Stimulated activated naive CD8-positive, alpha-beta T cell treated with anti-CD3 and anti-CD28 coated beads, Interleukin-15, Interleukin-2, amounts not matched to agents 100 ng/mL and 50 ng/mL, for 24 hours (primary cell): Measurements from ENCODE around the gene BCAP31.
A peak's percentile ranks its signal among the peaks of the same experiment; 100 is the strongest.
"Not testable (repeated sequence)": the region's sequence is repeated elsewhere in the genome, so short reads cannot be mapped to it uniquely, and the experiment has no call there.

Source experiments
- H3K27ac Mint-ChIP-seq: one replicate; pipeline ENCODE4 v1.8.0; 2021; ENCODE audit warnings: mild to moderate bottlenecking, mixed read lengths
- H3K27me3 Mint-ChIP-seq: one replicate; pipeline ENCODE4 v1.8.0; 2021; ENCODE audit warnings: mixed read lengths
- H3K36me3 Mint-ChIP-seq: one replicate; pipeline ENCODE4 v1.8.0; 2021; ENCODE audit warnings: low read depth, mixed read lengths
- H3K4me1 Mint-ChIP-seq: one replicate; pipeline ENCODE4 v1.8.0; 2021; ENCODE audit warnings: low read depth, mixed read lengths
- H3K4me3 Mint-ChIP-seq: one replicate; pipeline ENCODE4 v1.8.0; 2021; ENCODE audit warnings: mild to moderate bottlenecking, mixed read lengths
- H3K9me3 Mint-ChIP-seq: one replicate; pipeline ENCODE4 v1.8.0; 2021; ENCODE audit warnings: mixed read lengths

Gene BCAP31

GRCh38 chrX:153731117-153731844 is 7.1 kb upstream of the BCAP31 start:
- H3K4me3 Mint-ChIP-seq, result no peak overlapping the region
- H3K36me3 Mint-ChIP-seq, result no peaks in the 10 kb centered on the region
- no peaks in the 10 kb centered on the region for H3K27me3 Mint-ChIP-seq
- no peaks in the 10 kb centered on the region for H3K9me3 Mint-ChIP-seq
- H3K4me1 Mint-ChIP-seq, result peaks cover 40% of the 10 kb centered on the region
- H3K27ac Mint-ChIP-seq, result peak overlapping the region; percentile 63

GRCh38 chrX:153730115-153730514 is 5.9 kb upstream of the BCAP31 start:
- not testable (repeated sequence) for H3K4me3 Mint-ChIP-seq, H3K27ac Mint-ChIP-seq, H3K9me3 Mint-ChIP-seq, H3K36me3 Mint-ChIP-seq, H3K27me3 Mint-ChIP-seq
- H3K4me1 Mint-ChIP-seq, result peaks cover 36% of the 10 kb centered on the region

- no peaks in the 10 kb centered on the region for H3K9me3 Mint-ChIP-seq
- H3K36me3 Mint-ChIP-seq, result no peaks in the 10 kb centered on the region
- H3K4me3 Mint-ChIP-seq, result no peak overlapping the region
- H3K4me1 Mint-ChIP-seq, result peaks cover 33% of the 10 kb centered on the region
- H3K27ac Mint-ChIP-seq, result no peak overlapping the region
- no peaks in the 10 kb centered on the region for H3K27me3 Mint-ChIP-seq
Measured at GRCh38 chrX:153728951-153729631, 4.9 kb upstream of the BCAP31 start.

GRCh38 chrX:153728095-153728494 is 3.9 kb upstream of the BCAP31 start:
- H3K36me3 Mint-ChIP-seq, result no peaks in the 10 kb centered on the region
- no peak overlapping the region for H3K27ac Mint-ChIP-seq
- no peaks in the 10 kb centered on the region for H3K9me3 Mint-ChIP-seq
- peaks cover 33% of the 10 kb centered on the region for H3K4me1 Mint-ChIP-seq
- H3K4me3 Mint-ChIP-seq, result no peak overlapping the region
- H3K27me3 Mint-ChIP-seq, result no peaks in the 10 kb centered on the region

- H3K4me1 Mint-ChIP-seq, result peaks cover 36% of the 10 kb centered on the region
- H3K9me3 Mint-ChIP-seq, result no peaks in the 10 kb centered on the region
- H3K27ac Mint-ChIP-seq, result no peak overlapping the region
- peaks cover under 1% of the 10 kb centered on the region for H3K36me3 Mint-ChIP-seq
- H3K4me3 Mint-ChIP-seq, result peak overlapping the region; percentile 54
- no peaks in the 10 kb centered on the region for H3K27me3 Mint-ChIP-seq
Measured at GRCh38 chrX:153727123-153727931, 3.1 kb upstream of the BCAP31 start.

GRCh38 chrX:153726286-153727122 is 2.3 kb upstream of the BCAP31 start:
- peaks cover 7% of the 10 kb centered on the region for H3K36me3 Mint-ChIP-seq
- peaks cover 34% of the 10 kb centered on the region for H3K4me1 Mint-ChIP-seq
- H3K9me3 Mint-ChIP-seq, result no peaks in the 10 kb centered on the region
- H3K27ac Mint-ChIP-seq, result no peak overlapping the region
- H3K27me3 Mint-ChIP-seq, result no peaks in the 10 kb centered on the region
- peak overlapping the region; percentile 54 for H3K4me3 Mint-ChIP-seq

- H3K4me1 Mint-ChIP-seq, result peaks cover 28% of the 10 kb centered on the region
Measured at GRCh38 chrX:153725832-153726285, 1.7 kb upstream of the BCAP31 start.

GRCh38 chrX:153725039-153725831 is 1.0 kb upstream of the BCAP31 start:
- no peaks in the 10 kb centered on the region for H3K9me3 Mint-ChIP-seq
- peaks cover 12% of the 10 kb centered on the region for H3K36me3 Mint-ChIP-seq
- no peak overlapping the region for H3K27ac Mint-ChIP-seq
- no peaks in the 10 kb centered on the region for H3K27me3 Mint-ChIP-seq
- H3K4me3 Mint-ChIP-seq, result peak overlapping the region; percentile 60
- peaks cover 25% of the 10 kb centered on the region for H3K4me1 Mint-ChIP-seq

More at GRCh38 chrX:153725832-153726285, 1.7 kb upstream of the BCAP31 start:
- no peaks in the 10 kb centered on the region for H3K9me3 Mint-ChIP-seq
- no peaks in the 10 kb centered on the region for H3K27me3 Mint-ChIP-seq
- H3K27ac Mint-ChIP-seq, result no peak overlapping the region
- H3K36me3 Mint-ChIP-seq, result peaks cover 8% of the 10 kb centered on the region
- peak overlapping the region; percentile 54 for H3K4me3 Mint-ChIP-seq

GRCh38 chrX:153723351-153724251 is 586 bp downstream of the BCAP31 start:
- Mint-ChIP-seq H3K9me3 (no peaks in the 10 kb centered on the region), H3K27ac (peak overlapping the region; percentile 84), H3K4me3 (peak overlapping the region; percentile 89), H3K27me3 (no peaks in the 10 kb centered on the region), H3K36me3 (peaks cover 24% of the 10 kb centered on the region), H3K4me1 (peaks cover 25% of the 10 kb centered on the region)

- Mint-ChIP-seq H3K4me3 (peak overlapping the region; percentile 89), H3K27ac (peak overlapping the region; percentile 84), H3K27me3 (no peaks in the 10 kb centered on the region), H3K36me3 (peaks cover 24% of the 10 kb centered on the region), H3K4me1 (peaks cover 24% of the 10 kb centered on the region), H3K9me3 (no peaks in the 10 kb centered on the region)
Measured at GRCh38 chrX:153722704-153723350, 1.4 kb downstream of the BCAP31 start.

GRCh38 chrX:153719701-153720100 is 4.5 kb downstream of the BCAP31 start:
- H3K36me3 Mint-ChIP-seq, result peaks cover 31% of the 10 kb centered on the region
- H3K4me3 Mint-ChIP-seq, result no peak overlapping the region
- H3K27ac Mint-ChIP-seq, result no peak overlapping the region
- no peaks in the 10 kb centered on the region for H3K9me3 Mint-ChIP-seq
- no peaks in the 10 kb centered on the region for H3K27me3 Mint-ChIP-seq
- peaks cover 10% of the 10 kb centered on the region for H3K4me1 Mint-ChIP-seq

GRCh38 chrX:153719238-153719637 is 4.9 kb downstream of the BCAP31 start:
- Mint-ChIP-seq H3K27me3 (no peaks in the 10 kb centered on the region), H3K9me3 (no peaks in the 10 kb centered on the region), H3K36me3 (peaks cover 33% of the 10 kb centered on the region), H3K4me1 (peaks cover 10% of the 10 kb centered on the region), H3K27ac (no peak overlapping the region), H3K4me3 (no peak overlapping the region)
